ENCODE results near the gene SLC52A1. TPM values are rescaled to one million over a fixed set of nuclear protein-coding genes. Genes with fewer than 3 reads are reported as not detected.

Gene SLC52A1
- total RNA-seq, 4 donors from 2014 or later: 0.11 TPM; not detected in 3

- intact Hi-C loops (cut with DNase I): loop anchor here (2.0 kb wide), 1 partner anchor 83 kb away; no protein-coding TSS in a partner anchor
- H3K27ac ChIP-seq: peak overlapping the region; percentile 71 to 94 (median 93)
Observed at GRCh38 chr17:4987767-4988567, 47.3 kb downstream of the SLC52A1 start.

DNA sequence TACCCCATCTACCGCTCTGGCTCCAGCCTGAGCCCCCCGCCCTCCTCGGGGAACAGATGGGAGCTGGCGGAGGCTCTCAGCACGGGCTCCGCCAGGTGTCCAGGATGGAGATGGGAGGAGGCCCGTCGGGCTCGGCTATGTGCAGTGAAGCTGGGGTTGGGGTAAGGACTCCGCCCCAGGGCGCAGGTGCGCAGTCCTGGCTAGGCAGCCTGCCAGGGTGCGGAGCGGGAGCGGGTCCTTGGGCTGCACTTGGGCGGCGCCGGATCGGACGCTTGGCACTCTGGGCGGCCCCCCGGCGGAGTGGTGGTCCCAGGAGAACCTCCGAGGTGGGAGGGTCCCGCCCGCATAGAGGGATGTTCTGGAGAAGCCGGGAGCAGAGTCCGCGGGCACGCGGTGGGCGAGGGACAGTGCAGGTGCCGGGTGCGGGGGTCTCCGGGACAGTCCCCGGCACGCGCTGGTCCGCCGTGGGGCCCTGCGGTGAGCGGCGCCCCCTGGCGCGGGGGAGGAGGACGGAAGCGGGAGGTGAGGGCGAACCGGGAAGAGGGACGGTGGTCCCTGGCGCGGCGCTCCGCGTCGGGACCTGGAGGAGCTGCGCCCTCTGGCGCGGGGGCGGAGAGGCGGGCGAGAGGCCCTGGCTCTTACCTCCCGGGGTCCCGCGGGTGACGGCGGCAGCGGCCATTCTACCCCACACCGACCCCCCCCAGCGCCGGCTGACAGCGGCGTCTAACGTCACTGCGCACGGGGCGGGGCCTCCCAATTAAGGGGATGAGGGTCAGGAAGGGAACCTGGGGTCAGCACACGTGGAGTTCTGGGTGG lies 48.1 kb downstream of the SLC52A1 start, which contains the start of gene CAMTA2:
CAMTA2 (minus strand) TSS at position 725 of the 816 bp plus-strand sequence. CDS start 1,453 bp downstream, outside the sequence.
- Histone ChIP-seq H3K36me3 (peaks cover 8 to 10% of the 10 kb centered on the region in 2 donors), H3K27ac (peak within 1 kb of the TSS; percentile 71 to 94 (median 93)), H3K4me3 (replicated peaks in 1 of 3) (peak within 1 kb of the TSS; percentile 21 to 94 (median 80)), H3K27me3 (no peaks in the 10 kb centered on the region), H3K4me1 (peaks cover 17 to 19% of the 10 kb centered on the region in 2 donors), H3K9me3 (no peaks in the 10 kb centered on the region)
- 0 to 1% methylated on average over 16 to 28 of the region's 78 CpGs for WGBS, 2 donors
- intact Hi-C loops (cut with DNase I): loop anchor here (2.0 kb wide), 1 partner anchor 82 kb away; no protein-coding TSS in a partner anchor
- peak; percentile 88 to 90 for DNase-seq
- TF ChIP-seq POLR2A (IDR thresholded peaks at IDR 0.05): peak in 1 of 2 donors; percentile 88
- TF ChIP-seq, protein P1, sequence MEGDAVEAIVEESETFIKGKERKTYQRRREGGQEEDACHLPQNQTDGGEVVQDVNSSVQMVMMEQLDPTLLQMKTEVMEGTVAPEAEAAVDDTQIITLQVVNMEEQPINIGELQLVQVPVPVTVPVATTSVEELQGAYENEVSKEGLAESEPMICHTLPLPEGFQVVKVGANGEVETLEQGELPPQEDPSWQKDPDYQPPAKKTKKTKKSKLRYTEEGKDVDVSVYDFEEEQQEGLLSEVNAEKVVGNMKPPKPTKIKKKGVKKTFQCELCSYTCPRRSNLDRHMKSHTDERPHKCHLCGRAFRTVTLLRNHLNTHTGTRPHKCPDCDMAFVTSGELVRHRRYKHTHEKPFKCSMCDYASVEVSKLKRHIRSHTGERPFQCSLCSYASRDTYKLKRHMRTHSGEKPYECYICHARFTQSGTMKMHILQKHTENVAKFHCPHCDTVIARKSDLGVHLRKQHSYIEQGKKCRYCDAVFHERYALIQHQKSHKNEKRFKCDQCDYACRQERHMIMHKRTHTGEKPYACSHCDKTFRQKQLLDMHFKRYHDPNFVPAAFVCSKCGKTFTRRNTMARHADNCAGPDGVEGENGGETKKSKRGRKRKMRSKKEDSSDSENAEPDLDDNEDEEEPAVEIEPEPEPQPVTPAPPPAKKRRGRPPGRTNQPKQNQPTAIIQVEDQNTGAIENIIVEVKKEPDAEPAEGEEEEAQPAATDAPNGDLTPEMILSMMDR (IDR thresholded peaks at IDR 0.05): peak in 5 of 6 experiments; percentile 47 to 75 (median 69)

More at GRCh38 chr17:4987767-4988567, 47.3 kb downstream of the SLC52A1 start:
- Histone ChIP-seq H3K4me1 (peaks cover 17 to 19% of the 10 kb centered on the region in 2 donors), H3K4me3 (replicated peaks in 1 of 3) (peak overlapping the region; percentile 21 to 94 (median 80)), H3K9me3 (no peaks in the 10 kb centered on the region), H3K27me3 (no peaks in the 10 kb centered on the region), H3K36me3 (peaks cover 0 to 4% of the 10 kb centered on the region in 2 donors)
- DNase-seq: no peak
- TF ChIP-seq, protein P1 (IDR thresholded peaks at IDR 0.05): no peak
- TF ChIP-seq POLR2A (IDR thresholded peaks at IDR 0.05): no peak
- 4 to 8% methylated on average over 21 to 25 of the region's 30 CpGs for WGBS, 2 donors

GRCh38 chr17:4986403-4986802 lies 48.8 kb downstream of the SLC52A1 start:
- peaks cover 12 to 14% of the 10 kb centered on the region in 2 donors for H3K36me3 ChIP-seq
- DNase-seq: peak in 1 of 2 donors; percentile 22
- H3K27me3 ChIP-seq: no peaks in the 10 kb centered on the region
- WGBS, 2 donors: 50 to 54% methylated on average over 5 of the region's 5 CpGs
- H3K4me3 ChIP-seq (replicated peaks in 1 of 3): peak overlapping the region in 2 of 3 donors; percentile 80 to 94
- peaks cover 17 to 19% of the 10 kb centered on the region in 2 donors for H3K4me1 ChIP-seq
- TF ChIP-seq, protein P1 (IDR thresholded peaks at IDR 0.05): no peak
- no peak for TF ChIP-seq POLR2A (IDR thresholded peaks at IDR 0.05)
- intact Hi-C loops (cut with DNase I): loop anchor here (2.0 kb wide), 1 partner anchor 82 kb away; no protein-coding TSS in a partner anchor
- no peaks in the 10 kb centered on the region for H3K9me3 ChIP-seq
- H3K27ac ChIP-seq: peak overlapping the region in 2 of 3 donors; percentile 93 to 94

Other genes starting within 250 kb of the SLC52A1 start
- 1 to 10 TPM in 2 of 4 donors, not detected in 2; 1.8 to 4.0 TPM for gene VMO1, start 249.1 kb downstream of the SLC52A1 start, total RNA-seq
- gene GLTPD2, start 246.5 kb downstream of the SLC52A1 start, total RNA-seq: not detected
- 100 to 1,000 TPM; 108 to 322 (median 141) TPM for gene PSMB6, start 239.3 kb downstream of the SLC52A1 start, total RNA-seq
- 10 to 100 TPM; 10.7 to 20.0 (median 16.2) TPM for gene PLD2, start 228.3 kb downstream of the SLC52A1 start, total RNA-seq
- 10 to 100 TPM; 25.1 to 51.6 (median 31.2) TPM for gene MINK1, start 202.1 kb downstream of the SLC52A1 start, total RNA-seq
- gene C17orf107, start 135.9 kb downstream of the SLC52A1 start, total RNA-seq: 1 to 10 TPM in 3 of 4 donors, under 1 TPM in 1; 0.33 to 1.9 (median 1.3) TPM
- under 1 TPM; 0.29 to 0.83 (median 0.49) TPM for gene CHRNE, start 132.3 kb downstream of the SLC52A1 start, total RNA-seq
- not detected for gene GP1BA, start 103.1 kb downstream of the SLC52A1 start, total RNA-seq
- gene SLC25A11, start 95.4 kb downstream of the SLC52A1 start, total RNA-seq: 10 to 100 TPM; 29.3 to 62.4 (median 48.4) TPM
- gene RNF167, start 95.2 kb downstream of the SLC52A1 start, total RNA-seq: 10 to 100 TPM; 47.1 to 77.0 (median 67.2) TPM
- 100 to 1,000 TPM; 228 to 606 (median 328) TPM for gene PFN1, start 86.9 kb downstream of the SLC52A1 start, total RNA-seq
- 1 to 10 TPM in 3 of 4 donors, not detected in 1; 5.4 to 8.8 (median 5.5) TPM for gene ENO3, start 84.3 kb downstream of the SLC52A1 start, total RNA-seq
- gene SPAG7, start 67.6 kb downstream of the SLC52A1 start, total RNA-seq: 10 to 100 TPM; 50.5 to 69.7 (median 68.3) TPM
- gene CAMTA2, start 47.8 kb downstream of the SLC52A1 start, total RNA-seq: 10 to 100 TPM; 17.1 to 29.0 (median 20.4) TPM
- 1 to 10 TPM; 1.0 to 2.3 (median 1.4) TPM for gene INCA1, start 37.9 kb downstream of the SLC52A1 start, total RNA-seq
- gene KIF1C, start 37.5 kb downstream of the SLC52A1 start, total RNA-seq: 100 to 1,000 TPM in 1 of 4 donors, 10 to 100 TPM in 3; 67.3 to 134 (median 86.9) TPM
- gene ZFP3, start 43.0 kb upstream of the SLC52A1 start, total RNA-seq: 10 to 100 TPM in 3 of 4 donors, 1 to 10 TPM in 1; 9.5 to 14.1 (median 12.1) TPM
- 10 to 100 TPM in 2 of 4 donors, 1 to 10 TPM in 2; 7.5 to 13.7 (median 9.6) TPM for gene ZNF232, start 76.5 kb upstream of the SLC52A1 start, total RNA-seq
- 1 to 10 TPM in 1 of 4 donors, under 1 TPM in 3; 0.11 to 1.7 (median 0.39) TPM for gene USP6, start 80.6 kb upstream of the SLC52A1 start, total RNA-seq
- 10 to 100 TPM; 12.9 to 29.0 (median 24.2) TPM for gene ZNF594, start 156.4 kb upstream of the SLC52A1 start, total RNA-seq
- 1 to 10 TPM in 1 of 4 donors, under 1 TPM in 1, not detected in 2; 0.59 to 1.0 TPM for gene SCIMP, start 199.4 kb upstream of the SLC52A1 start, total RNA-seq
- 10 to 100 TPM; 36.0 to 57.7 (median 40.9) TPM for gene RABEP1, start 246.9 kb upstream of the SLC52A1 start, total RNA-seq